GM12872 (cell line): Measurements from ENCODE around the gene PRICKLE4.

Source experiments
- TF ChIP-seq, protein P1 (sequence below): IDR thresholded peaks from 3 replicates; pipeline ENCODE4 v1.5.1; 2011; ENCODE audit warnings: low read depth, mild to moderate bottlenecking, low read length, moderate library complexity; ENCODE audit not compliant: insufficient read depth

PRICKLE4 gene

DNA sequence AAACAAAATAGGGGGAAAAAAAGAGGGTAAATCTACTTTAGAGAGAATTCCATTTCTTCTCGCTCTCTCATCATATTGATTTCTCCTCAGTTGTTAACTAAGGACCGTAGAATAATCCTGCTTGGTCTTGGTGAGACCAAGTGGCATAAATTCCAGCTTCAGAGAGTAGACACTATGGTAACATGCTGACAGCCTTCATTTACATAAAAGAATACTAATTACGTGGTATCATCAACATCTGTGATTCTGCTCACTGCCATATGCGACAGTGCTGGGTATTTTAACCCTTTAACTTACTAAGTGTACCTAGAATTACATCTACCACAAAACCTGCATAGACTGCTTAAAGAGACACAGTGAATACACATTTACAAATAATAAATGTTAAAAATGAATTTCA, 34.0 kb downstream of the PRICKLE4 start:
- TF ChIP-seq, protein P1, sequence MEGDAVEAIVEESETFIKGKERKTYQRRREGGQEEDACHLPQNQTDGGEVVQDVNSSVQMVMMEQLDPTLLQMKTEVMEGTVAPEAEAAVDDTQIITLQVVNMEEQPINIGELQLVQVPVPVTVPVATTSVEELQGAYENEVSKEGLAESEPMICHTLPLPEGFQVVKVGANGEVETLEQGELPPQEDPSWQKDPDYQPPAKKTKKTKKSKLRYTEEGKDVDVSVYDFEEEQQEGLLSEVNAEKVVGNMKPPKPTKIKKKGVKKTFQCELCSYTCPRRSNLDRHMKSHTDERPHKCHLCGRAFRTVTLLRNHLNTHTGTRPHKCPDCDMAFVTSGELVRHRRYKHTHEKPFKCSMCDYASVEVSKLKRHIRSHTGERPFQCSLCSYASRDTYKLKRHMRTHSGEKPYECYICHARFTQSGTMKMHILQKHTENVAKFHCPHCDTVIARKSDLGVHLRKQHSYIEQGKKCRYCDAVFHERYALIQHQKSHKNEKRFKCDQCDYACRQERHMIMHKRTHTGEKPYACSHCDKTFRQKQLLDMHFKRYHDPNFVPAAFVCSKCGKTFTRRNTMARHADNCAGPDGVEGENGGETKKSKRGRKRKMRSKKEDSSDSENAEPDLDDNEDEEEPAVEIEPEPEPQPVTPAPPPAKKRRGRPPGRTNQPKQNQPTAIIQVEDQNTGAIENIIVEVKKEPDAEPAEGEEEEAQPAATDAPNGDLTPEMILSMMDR: no peak

DNA sequence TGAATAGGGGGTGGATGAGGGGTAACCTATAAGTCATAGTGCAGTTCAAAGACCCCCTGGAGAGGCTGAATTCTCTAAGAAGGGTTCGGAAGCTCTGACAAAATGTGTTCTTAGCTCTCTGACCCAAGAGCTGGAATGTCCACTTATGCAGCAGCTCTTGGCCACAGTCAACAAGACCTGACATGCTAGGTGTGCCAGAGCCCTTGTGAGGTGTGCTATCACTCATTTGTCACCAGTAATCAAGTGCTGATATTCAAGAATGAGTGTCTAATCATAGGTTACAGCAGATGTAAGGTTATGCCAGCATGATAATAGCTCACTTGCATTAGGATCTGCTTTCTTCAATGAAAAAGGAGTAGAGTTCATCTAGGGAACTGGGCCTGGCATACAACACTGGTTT, 35.0 kb downstream of the PRICKLE4 start:
- TF ChIP-seq, protein P1: no peak

DNA sequence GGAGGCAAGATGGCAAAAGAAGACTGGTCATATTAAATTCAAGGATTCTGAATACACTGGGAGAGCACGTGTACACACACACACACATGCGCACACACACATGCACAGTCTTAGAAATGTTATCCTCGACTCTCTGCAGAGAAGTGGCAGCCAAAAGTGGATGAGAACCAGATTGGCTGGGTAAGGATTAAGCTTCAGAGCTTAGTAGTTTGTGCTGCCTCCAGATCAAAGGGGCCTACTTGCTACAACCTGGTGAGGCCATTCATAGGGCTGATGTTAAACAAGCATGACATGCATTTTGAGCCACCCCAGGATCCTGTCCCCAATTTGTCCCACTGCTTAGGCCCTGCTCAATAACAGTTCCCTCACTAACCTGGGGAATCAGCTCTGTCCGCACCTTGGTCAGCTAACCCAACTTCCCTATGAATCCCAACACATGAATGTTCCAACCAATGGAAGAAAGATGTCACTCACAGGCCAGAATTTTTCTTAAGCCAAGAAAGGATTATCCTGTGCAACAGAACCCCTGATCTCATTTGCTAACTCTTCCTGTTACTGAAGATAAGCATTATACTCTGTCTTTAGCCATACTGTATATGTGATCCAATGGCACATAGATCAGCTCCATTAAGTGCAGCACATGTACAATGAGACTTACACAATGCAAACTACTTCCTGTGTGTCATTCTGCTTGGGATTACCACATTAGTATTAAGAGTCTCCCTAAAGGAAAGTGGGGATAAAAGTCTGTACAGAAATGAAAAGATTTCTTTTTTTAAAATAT, 37.9 kb downstream of the PRICKLE4 start:
- TF ChIP-seq, protein P1: no peak

DNA sequence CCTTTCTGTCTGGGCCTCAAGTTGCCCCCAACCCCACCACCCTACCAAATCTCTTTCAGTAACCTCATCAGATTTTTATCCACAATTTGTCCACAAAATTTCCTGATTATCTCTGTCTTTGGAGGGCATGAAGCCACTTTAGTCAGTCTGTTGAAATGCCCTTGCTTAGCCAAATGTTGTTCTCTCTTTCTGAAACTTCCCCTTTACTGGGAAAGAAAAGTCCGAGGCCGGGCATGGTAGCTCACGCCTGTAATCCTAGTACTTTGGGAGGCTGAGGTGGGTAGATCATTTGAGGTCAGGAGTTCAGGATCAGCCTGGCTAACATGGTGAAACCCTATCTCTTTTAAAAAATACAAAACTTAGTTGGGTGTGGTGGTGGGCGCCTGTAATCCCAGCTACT, 40.7 kb downstream of the PRICKLE4 start:
- TF ChIP-seq, protein P1: no peak

DNA sequence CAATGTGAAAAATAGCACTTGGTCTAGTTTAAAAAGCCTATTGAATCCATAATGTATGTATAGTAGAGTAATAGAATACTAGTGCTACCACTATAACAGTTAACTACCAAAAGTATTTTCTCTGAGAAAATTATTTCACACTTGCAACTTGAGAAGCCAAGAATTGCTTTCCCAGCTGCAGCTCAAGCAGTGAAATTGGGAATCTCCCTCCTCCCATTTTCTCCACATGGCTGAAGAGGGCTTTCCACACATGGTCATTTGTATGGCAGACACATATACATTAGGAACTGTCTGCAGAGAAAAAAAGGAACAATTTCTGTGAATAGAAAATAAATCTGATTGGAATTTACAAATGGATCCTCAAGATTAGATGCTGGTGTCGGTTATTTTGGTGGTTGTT, 41.4 kb downstream of the PRICKLE4 start:
- TF ChIP-seq, protein P1: no peak

DNA sequence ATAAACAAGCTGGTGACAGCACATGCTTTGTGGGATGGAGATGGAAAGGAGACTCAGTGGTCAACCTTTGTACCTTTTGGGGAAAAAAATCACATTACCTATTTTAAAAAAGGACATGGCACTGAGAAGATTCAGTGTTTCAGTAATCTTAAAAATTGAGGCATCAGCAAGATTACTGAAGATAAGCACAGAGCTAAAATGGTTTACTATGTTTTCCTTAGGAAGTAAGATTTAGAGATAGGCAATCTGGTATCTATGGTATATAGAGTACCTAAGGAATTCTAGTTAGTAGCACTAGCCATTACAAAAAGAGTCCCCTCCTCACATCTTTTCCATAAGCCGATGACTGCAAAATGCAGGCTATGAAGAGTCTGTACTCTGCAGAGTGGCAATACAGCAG, 42.6 kb downstream of the PRICKLE4 start:
- TF ChIP-seq, protein P1: no peak

DNA sequence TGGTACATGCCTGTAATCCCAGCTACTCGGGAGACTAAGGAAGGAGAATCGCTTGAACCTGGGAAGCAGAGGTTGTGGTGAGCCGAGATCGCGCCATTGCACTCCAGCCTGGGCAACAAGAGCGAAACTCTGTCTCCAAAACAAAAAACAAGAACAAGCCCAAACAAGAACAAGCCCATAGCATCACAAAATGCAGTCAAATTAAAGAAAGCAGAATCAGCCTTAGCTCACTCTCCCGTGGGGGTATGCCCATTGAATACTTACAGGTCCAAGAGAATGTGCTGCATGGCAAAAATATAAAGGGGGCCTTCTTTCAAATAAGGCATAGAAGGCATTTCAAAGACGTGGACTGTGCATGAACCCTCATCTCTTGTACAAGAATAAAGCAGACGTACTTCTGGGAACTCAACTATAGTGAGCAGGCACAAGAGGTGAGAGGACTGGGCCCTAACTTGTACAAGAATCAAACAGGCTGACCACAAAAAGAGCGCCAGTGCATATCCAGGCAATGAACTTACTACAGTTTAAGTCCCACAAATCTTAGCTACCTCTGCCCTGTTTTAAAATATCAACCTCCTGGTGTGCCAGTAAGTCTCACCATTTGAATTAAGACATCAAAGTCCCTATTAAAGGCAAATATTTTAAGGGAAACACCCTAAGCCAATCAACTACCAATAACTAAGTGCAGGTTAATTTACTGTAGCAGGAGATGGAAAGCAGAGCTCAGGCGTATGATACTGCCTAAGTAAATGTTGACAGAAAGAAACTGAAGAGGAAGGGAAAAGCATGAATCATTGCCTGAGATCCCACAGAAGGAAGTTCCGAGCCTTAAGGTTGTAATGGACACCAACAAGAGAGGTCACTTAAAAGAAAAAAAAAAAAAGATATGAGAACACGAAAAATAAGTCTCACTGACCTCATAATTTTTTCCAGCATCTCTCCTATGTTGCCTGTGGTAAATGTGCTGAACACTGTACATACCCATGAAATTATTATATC, 44.3 kb downstream of the PRICKLE4 start:
- TF ChIP-seq, protein P1: no peak
